Stomach (tissue), 4 donors: ENCODE data around the gene BORCS5.

Source experiments
- POLR2A ChIP-seq, 4 donors: fragments of 450-650 bp; IDR thresholded peaks; one replicate each; pipeline ENCODE4 v1.6.1; 2016; ENCODE audit warnings: antibody characterized with exemption in 4 of 4, control low read depth in 2 of 4, mild to moderate bottlenecking in 1 of 4, moderate library complexity in 1 of 4
- POLR2AphosphoS5 ChIP-seq, 3 donors: sonication (generic); formaldehyde crosslinking; IDR thresholded peaks; one replicate each; pipeline ENCODE4 v1.6.1; 2016; ENCODE audit warnings: antibody characterized with exemption in 3 of 3
- TF ChIP-seq, protein P1 (sequence below), 7 experiments: fragments of 450-650 bp in 4 of 7; fragments of 200-600 bp in 3 of 7; sonication (generic) in 3 of 7; IDR thresholded peaks; one replicate each; pipeline ENCODE4 v1.5.1; 2016 to 2019; ENCODE audit warnings: antibody characterized with exemption in 7 of 7, control low read depth in 2 of 7, mild to moderate bottlenecking in 1 of 7

DNA sequence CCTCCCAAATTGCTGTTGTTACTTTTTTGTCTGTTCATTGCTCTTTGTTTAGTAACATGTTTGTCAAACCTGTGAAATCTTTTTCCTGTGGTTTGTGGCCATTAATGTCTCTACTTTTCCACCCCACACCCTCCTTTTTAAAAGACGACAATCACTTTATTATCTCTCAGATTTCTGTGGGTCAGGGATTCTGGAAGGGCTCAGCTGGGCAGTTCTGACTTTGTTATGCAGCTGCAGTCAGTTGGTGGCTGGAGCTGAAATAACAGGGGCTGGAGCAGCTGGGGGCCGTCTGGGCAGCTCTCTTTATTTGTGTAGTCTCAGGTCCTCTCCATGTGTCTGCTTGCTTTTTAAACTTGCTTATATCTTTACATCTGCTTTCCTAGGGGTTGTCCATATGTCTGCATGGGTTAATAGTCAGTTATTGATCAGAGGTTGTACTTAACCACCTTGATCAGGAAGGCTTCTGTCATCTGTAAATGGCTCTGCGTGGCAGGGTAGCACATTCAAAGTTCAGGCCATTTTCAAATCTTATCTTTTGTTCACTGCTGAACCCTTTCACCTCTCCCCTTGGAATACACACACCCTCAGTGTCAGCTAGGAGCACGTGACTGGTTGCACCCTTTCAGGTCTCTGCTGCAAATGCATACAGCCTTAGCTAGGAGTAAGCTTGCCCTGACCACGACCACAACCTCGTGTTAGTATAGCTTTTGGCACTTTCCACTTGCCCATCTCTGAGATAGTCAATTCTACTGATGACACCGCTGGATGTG is 27.9 kb downstream of the BORCS5 start:
- TF ChIP-seq, protein P1, sequence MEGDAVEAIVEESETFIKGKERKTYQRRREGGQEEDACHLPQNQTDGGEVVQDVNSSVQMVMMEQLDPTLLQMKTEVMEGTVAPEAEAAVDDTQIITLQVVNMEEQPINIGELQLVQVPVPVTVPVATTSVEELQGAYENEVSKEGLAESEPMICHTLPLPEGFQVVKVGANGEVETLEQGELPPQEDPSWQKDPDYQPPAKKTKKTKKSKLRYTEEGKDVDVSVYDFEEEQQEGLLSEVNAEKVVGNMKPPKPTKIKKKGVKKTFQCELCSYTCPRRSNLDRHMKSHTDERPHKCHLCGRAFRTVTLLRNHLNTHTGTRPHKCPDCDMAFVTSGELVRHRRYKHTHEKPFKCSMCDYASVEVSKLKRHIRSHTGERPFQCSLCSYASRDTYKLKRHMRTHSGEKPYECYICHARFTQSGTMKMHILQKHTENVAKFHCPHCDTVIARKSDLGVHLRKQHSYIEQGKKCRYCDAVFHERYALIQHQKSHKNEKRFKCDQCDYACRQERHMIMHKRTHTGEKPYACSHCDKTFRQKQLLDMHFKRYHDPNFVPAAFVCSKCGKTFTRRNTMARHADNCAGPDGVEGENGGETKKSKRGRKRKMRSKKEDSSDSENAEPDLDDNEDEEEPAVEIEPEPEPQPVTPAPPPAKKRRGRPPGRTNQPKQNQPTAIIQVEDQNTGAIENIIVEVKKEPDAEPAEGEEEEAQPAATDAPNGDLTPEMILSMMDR (IDR thresholded peaks at IDR 0.05) = no peak
- TF ChIP-seq POLR2A (IDR thresholded peaks at IDR 0.05) (no peak), POLR2AphosphoS5 (IDR thresholded peaks at IDR 0.05) (no peak)
